Suppressor macrophage (primary cell): ENCODE measurements around the gene AMBRA1.

Experiments
- DNase-seq, 4 experiments: peaks; one replicate each; pipeline ENCODE4 v3.0.0-alpha.2; 2020 to 2022

AMBRA1 gene

GRCh38 chr11:46574656-46575055, 19.2 kb downstream of the AMBRA1 start:
- DNase-seq, result no peak

- no peak for DNase-seq
These were observed 22.9 kb downstream of the AMBRA1 start for GRCh38 chr11:46570790-46571398.

DNA sequence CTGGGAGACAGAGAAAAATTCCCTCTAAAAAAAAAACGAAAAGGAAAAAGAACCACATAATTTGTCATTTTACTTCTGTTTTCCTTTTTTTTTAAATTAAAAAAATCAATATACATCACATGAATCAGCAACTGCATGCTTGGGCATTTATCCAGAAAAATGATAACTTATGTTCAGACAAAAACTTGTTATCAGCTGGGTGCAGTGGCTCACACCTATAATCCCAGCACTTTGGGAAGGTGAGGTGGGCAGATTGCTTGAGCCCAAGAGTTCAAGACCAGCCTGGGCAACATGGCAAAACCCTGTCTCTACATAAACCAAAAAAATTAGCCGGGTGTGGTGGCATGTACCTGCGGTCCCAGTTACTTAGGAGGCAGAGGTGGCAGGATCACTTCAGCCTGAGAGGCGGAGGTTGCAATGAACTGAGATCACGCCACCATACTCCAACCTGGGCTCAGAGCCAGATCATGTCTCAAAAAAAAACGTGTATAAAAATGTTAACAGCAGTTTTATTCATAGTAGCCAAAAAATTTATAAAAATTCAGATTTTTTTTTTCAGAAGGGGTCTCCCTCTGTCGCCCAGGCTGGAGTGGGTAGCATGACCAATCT, 28.5 kb downstream of the AMBRA1 start:
- DNase-seq, result no peak

- DNase-seq, result no peak
These were observed 29.4 kb downstream of the AMBRA1 start for GRCh38 chr11:46564459-46564858.

GRCh38 chr11:46562527-46562926, 31.3 kb downstream of the AMBRA1 start:
- DNase-seq, result no peak

DNA sequence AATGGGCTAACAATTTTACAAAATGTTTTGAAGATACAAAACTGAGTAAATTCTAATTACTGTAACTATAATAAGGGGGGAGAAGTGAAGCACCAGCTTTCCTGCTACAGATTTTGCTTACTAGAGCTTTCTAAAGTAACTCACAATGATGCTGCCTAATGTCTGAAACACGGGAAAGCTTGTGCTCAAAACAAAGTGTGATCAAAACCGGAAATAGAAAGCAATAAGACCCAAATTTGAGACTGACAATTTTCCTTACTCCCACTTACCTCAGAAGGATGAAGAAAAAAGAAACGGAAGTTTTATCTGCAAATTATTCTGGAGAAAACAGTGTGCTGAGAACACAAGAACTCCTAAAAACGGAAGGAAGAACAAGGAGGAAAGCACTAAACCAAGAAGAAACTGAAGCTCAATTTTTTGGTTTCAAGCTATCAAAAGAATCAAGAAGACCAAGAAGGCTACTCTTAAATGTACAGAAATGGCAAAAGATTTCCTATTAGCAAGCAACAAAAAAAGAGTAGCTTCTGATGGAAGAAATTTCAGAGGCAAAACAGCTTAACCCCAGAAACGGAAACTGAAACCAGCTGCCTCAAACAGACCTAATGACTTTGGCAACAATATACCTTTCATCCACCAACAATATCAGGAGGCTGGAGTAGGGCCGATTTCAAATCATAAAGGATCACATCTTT, 33.4 kb downstream of the AMBRA1 start:
- DNase-seq, result peak; percentile 2 to 40 (median 23)

- DNase-seq, result no peak
These were observed 34.0 kb downstream of the AMBRA1 start for GRCh38 chr11:46559815-46560214.

DNA sequence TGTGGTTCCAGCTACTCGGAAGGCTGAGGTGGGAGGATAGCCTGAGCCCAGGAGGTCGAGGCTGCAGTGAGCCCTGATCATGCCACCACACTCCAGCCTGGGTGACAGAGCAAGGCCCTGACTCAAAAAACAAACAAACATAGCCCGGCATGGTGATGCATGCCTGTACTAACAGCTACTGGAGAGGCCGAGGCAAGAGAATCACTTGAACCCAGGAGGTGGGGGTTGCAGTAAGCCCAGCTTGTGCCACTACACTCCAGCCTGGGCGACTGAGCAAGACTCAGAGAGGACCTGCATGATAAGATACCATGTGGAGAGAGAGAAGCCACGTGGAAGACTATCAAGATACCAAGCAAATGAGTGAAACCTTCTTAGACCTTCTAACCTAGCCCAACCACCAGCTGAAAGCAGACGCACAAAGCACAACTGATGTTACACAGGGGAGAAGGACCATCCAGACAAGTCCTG, 36.1 kb downstream of the AMBRA1 start:
- no peak for DNase-seq

DNA sequence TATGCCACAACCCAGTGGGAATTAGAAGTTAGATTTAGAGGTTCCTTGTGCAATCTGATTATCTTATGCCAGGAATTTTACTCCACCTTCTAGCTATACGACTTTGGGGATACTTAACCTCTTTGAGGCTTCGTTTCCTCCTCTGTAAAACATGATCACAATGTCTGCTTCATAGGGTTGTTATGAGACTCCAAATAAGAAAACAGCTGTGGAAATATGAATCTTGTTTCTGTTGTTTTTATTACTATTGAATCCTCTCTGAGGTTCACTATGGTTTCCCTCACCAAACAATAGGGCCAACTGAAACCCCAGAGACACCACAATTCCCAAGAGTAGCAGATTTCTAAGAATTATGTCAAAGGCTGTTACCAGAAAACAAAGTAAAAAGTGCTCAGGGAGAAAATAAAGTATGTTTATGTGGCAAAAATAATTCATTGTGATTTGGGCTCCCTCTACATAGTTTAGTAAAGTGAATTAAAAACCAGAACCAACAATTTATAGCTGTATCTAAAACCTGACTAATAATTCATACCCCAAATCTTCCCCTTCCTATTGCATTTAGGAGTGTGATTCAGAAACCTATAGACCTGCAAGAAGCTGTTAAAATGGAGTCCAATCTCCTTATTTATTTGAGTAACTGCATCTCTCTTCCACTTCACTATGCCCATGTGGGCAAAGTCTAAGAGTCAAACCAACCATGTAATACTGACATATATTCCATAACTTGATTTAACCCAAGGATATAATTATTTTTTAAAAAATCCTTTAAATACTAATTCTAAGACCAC, 38.4 kb downstream of the AMBRA1 start:
- no peak for DNase-seq

GRCh38 chr11:46554213-46555147, 39.3 kb downstream of the AMBRA1 start:
- DNase-seq, result peak; percentile 31 to 69 (median 52)

GRCh38 chr11:46553814-46554212, 40.0 kb downstream of the AMBRA1 start:
- peak in 3 of 4 experiments; percentile 5 to 39 (median 33) for DNase-seq

- DNase-seq, result no peak
These were observed 42.6 kb downstream of the AMBRA1 start for GRCh38 chr11:46551261-46551660.

GRCh38 chr11:46547579-46547978, 46.2 kb downstream of the AMBRA1 start:
- no peak for DNase-seq

DNA sequence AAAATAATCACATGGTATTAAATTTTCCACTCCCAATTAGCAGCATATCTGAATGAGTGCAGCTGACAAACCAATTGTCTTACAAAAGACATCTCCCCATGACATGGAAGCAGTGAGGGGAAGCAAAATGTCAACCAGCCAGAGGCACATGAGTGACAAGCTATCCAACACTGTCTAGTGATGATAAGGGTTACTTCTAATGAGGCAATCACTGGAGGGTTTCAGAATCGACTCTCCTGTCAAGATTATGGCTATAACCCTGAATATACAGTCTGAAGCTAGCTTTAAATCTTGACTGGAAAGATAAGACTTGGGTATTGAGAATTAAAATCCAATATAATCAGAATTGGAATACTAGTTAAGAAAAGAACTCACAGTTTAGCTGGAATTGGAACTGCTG, 50.3 kb downstream of the AMBRA1 start:
- no peak for DNase-seq

DNA sequence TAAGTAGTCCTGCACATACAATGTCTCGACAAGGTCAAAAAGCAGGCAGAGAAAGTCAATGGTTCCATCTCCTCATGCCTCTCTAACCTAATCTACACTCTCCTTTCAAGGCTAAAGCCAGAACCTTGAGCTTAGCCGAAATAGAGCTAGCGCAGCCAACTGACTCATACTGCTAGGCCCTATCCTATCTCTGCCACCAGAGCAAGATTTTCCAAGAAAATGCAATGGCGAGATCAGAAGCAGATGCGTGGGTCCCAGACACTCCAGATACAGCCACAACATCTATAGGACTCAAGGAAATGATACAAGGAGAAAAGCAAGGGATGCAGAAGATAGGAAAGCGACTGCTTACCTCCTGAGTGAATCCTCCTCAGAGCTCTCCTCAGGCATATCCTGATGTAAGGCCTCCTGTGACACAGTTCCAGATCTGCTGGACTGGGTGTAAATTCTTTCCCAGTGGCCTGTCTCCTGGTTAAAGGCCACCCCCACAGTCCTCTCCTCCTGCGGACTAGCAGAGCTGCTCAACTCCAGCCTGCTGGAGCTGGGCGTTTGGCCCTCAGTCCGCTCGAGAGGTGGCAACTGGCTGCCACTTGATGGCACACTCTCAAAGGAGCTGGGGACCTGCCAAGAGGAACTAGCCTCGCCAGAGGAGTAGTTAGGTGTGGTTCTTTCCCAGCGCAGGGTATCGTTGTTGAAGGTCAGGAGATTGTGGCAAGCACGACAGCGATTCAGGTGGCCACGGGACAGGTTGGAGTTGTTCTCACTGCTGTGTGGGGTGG, 52.0 kb downstream of the AMBRA1 start:
- peak in 1 of 4 experiments; percentile 21 for DNase-seq

GRCh38 chr11:46540807-46541206, 53.0 kb downstream of the AMBRA1 start:
- no peak for DNase-seq

GRCh38 chr11:46537537-46538295, 56.1 kb downstream of the AMBRA1 start:
- peak; percentile 64 to 79 (median 72) for DNase-seq

- peak in 1 of 4 experiments; percentile 30 for DNase-seq
These were observed 56.7 kb downstream of the AMBRA1 start for GRCh38 chr11:46537121-46537520.

- no peak for DNase-seq
These were observed 58.1 kb downstream of the AMBRA1 start for GRCh38 chr11:46535688-46536087.

DNA sequence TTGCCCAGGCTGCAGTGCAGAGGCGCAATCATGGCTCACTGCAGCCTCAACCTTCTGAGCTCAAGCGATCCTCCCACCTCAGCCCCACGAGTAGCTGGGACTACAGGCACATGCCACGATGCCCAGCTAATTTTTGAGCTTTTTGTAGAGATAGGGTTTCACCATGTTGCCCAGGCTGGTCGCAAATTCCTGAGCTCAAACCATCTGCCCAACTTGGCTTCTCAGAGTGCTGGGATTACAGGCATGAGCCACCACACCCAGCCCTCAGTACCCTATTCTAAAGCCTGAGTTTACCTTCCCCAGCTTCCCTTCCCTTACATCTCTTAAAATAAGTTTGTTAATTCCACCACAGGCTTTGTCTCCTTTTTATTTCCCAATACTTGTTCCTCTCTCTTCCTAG, 59.1 kb downstream of the AMBRA1 start:
- DNase-seq, result peak in 1 of 4 experiments; percentile 16
